ENCODE results near the gene GPR176.

The GPR176 gene

GRCh38 chr15:39939487-39940452 is 19.7 kb upstream of the GPR176 start:
- TF ChIP-seq CREB1 (IDR thresholded peaks at IDR 0.05; ENCODE audit: low read depth) = no peak
- TF ChIP-seq EP300 (IDR thresholded peaks at IDR 0.05; ENCODE audit: borderline replicate concordance) = no peak
- no peak for TF ChIP-seq CEBPB (IDR thresholded peaks at IDR 0.05)
- no peak for TF ChIP-seq TEAD4 (IDR thresholded peaks at IDR 0.05)
- no peak for TF ChIP-seq RAD21 (IDR thresholded peaks at IDR 0.05; ENCODE audit: low read depth)
- no peak for TF ChIP-seq NFIC (IDR thresholded peaks at IDR 0.05)
- TF ChIP-seq, protein P1, sequence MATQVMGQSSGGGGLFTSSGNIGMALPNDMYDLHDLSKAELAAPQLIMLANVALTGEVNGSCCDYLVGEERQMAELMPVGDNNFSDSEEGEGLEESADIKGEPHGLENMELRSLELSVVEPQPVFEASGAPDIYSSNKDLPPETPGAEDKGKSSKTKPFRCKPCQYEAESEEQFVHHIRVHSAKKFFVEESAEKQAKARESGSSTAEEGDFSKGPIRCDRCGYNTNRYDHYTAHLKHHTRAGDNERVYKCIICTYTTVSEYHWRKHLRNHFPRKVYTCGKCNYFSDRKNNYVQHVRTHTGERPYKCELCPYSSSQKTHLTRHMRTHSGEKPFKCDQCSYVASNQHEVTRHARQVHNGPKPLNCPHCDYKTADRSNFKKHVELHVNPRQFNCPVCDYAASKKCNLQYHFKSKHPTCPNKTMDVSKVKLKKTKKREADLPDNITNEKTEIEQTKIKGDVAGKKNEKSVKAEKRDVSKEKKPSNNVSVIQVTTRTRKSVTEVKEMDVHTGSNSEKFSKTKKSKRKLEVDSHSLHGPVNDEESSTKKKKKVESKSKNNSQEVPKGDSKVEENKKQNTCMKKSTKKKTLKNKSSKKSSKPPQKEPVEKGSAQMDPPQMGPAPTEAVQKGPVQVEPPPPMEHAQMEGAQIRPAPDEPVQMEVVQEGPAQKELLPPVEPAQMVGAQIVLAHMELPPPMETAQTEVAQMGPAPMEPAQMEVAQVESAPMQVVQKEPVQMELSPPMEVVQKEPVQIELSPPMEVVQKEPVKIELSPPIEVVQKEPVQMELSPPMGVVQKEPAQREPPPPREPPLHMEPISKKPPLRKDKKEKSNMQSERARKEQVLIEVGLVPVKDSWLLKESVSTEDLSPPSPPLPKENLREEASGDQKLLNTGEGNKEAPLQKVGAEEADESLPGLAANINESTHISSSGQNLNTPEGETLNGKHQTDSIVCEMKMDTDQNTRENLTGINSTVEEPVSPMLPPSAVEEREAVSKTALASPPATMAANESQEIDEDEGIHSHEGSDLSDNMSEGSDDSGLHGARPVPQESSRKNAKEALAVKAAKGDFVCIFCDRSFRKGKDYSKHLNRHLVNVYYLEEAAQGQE (IDR thresholded peaks at IDR 0.05; ENCODE audit: low read depth) = no peak
- TF ChIP-seq, protein P2, sequence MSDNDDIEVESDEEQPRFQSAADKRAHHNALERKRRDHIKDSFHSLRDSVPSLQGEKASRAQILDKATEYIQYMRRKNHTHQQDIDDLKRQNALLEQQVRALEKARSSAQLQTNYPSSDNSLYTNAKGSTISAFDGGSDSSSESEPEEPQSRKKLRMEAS (IDR thresholded peaks at IDR 0.05) = no peak

DNA sequence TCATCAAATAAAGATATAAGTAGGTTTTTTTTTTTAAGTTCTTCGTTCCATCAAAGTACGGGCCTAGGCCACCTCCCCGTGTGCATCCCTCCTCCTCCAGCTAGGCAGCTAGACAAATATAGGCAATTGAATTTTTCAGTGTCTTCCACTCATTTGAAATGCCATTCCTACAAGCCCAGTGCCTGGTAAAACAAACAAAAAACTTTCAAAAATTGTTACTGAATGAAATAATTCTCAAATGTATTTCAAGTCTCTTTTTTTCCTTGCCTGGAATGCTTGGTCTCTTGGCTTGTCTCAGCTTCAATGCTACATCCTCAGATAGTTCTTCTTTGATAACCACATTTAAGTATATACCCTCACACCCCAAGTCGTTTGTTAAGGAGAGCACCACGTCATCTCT is 17.6 kb upstream of the GPR176 start:
- TF ChIP-seq ZBTB7A (IDR thresholded peaks at IDR 0.05; ENCODE audit: low read depth) (no peak), YY1 (IDR thresholded peaks at IDR 0.05; ENCODE audit: low read depth) (no peak), RAD21 (IDR thresholded peaks at IDR 0.05; ENCODE audit: low read depth) (no peak), NFIC (IDR thresholded peaks at IDR 0.05) (no peak), FOXM1 (IDR thresholded peaks at IDR 0.05; ENCODE audit: borderline replicate concordance, low read depth) (no peak), TCF12 (IDR thresholded peaks at IDR 0.05; ENCODE audit: low read depth) (no peak), TAF1 (IDR thresholded peaks at IDR 0.05; ENCODE audit: low read depth) (no peak), CREB1 (IDR thresholded peaks at IDR 0.05; ENCODE audit: low read depth) (no peak), EP300 (IDR thresholded peaks at IDR 0.05; ENCODE audit: borderline replicate concordance) (no peak), TEAD4 (IDR thresholded peaks at IDR 0.05) (no peak), EGR1 (IDR thresholded peaks at IDR 0.05) (no peak), CEBPB (IDR thresholded peaks at IDR 0.05) (no peak)
- TF ChIP-seq, protein P1 (IDR thresholded peaks at IDR 0.05; ENCODE audit: low read depth) = no peak
- TF ChIP-seq, protein P2 (IDR thresholded peaks at IDR 0.05) = no peak
- TF ChIP-seq, protein P3, sequence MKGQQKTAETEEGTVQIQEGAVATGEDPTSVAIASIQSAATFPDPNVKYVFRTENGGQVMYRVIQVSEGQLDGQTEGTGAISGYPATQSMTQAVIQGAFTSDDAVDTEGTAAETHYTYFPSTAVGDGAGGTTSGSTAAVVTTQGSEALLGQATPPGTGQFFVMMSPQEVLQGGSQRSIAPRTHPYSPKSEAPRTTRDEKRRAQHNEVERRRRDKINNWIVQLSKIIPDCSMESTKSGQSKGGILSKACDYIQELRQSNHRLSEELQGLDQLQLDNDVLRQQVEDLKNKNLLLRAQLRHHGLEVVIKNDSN (IDR thresholded peaks at IDR 0.05) = no peak

DNA sequence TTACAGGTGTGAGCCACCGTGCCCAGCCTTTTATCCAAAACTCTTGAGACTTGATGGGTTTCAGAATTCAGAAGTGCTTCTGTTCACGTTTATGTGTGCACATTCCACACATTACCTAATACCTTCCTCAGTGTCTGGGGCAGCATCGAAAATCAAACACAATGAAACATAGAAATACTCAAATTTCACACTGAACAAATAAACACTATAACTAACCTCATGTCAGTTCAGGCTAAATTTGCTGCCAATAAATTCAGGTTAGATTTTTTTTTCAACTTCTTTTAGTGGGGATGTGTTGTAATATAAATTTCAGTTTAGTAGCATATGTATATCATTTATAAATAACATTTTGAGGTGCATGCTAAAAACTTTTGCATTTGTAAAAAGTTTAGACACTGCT is 16.6 kb upstream of the GPR176 start:
- TF ChIP-seq EP300 (IDR thresholded peaks at IDR 0.05; ENCODE audit: borderline replicate concordance) = no peak
- TF ChIP-seq, protein P1 (IDR thresholded peaks at IDR 0.05; ENCODE audit: low read depth) = no peak
- TF ChIP-seq CREB1 (IDR thresholded peaks at IDR 0.05; ENCODE audit: low read depth) = no peak
- TF ChIP-seq YY1 (IDR thresholded peaks at IDR 0.05; ENCODE audit: low read depth) = no peak
- TF ChIP-seq NFIC (IDR thresholded peaks at IDR 0.05) = no peak
- TF ChIP-seq TAF1 (IDR thresholded peaks at IDR 0.05; ENCODE audit: low read depth) = no peak
- TF ChIP-seq ZBTB7A (IDR thresholded peaks at IDR 0.05; ENCODE audit: low read depth) = no peak
- TF ChIP-seq RAD21 (IDR thresholded peaks at IDR 0.05; ENCODE audit: low read depth) = no peak
- no peak for TF ChIP-seq CEBPB (IDR thresholded peaks at IDR 0.05)
- TF ChIP-seq, protein P3 (IDR thresholded peaks at IDR 0.05) = no peak

DNA sequence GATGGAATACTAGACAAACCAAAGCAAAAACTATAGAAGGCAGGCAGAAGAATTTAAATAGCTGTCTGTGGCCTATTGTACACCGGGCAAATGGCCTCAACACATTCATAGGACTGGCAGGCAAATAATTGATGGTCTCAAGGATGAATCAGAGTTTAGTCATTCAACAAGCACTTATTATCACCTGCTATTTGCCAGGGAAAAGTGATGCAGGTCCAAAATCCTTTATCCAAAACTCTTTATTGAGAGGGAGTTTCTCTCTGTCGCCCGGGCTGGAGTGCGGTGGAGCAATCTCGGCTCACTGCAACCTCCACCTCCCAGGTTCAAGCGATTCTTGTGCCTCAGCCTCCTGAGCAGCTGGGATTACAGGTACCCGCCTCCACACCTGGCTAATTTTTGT is 16.1 kb upstream of the GPR176 start:
- TF ChIP-seq TCF12 (IDR thresholded peaks at IDR 0.05; ENCODE audit: low read depth) (no peak), RAD21 (IDR thresholded peaks at IDR 0.05; ENCODE audit: low read depth) (no peak), EP300 (IDR thresholded peaks at IDR 0.05; ENCODE audit: borderline replicate concordance) (no peak), NFIC (IDR thresholded peaks at IDR 0.05) (no peak), CREB1 (IDR thresholded peaks at IDR 0.05; ENCODE audit: low read depth) (no peak), FOXM1 (IDR thresholded peaks at IDR 0.05; ENCODE audit: borderline replicate concordance, low read depth) (no peak), TAF1 (IDR thresholded peaks at IDR 0.05; ENCODE audit: low read depth) (no peak), ZBTB7A (IDR thresholded peaks at IDR 0.05; ENCODE audit: low read depth) (no peak)
- TF ChIP-seq, protein P1 (IDR thresholded peaks at IDR 0.05; ENCODE audit: low read depth) = no peak
- TF ChIP-seq, protein P3 (IDR thresholded peaks at IDR 0.05) = no peak
- TF ChIP-seq, protein P2 (IDR thresholded peaks at IDR 0.05) = no peak

Data from Ishikawa (cell line).